Measurements from ENCODE around the gene MRPS33. TPM values are rescaled to one million over a fixed set of nuclear protein-coding genes. Genes with fewer than 3 reads are reported as not detected.

The MRPS33 gene
- total and polyA plus RNA-seq, 2 donors, result 32.7 to 59.1 TPM

Small RNAs within 50 kb of the gene (small RNA-seq; reads per million reads assigned to genes)
- gene RNU4-74P, result not detected

Other genes starting within 250 kb of the MRPS33 start
- gene BRAF, start 90.0 kb downstream of the MRPS33 start, total RNA-seq, result 98.2 TPM
- 8.4 TPM for gene BRAF, start 90.0 kb downstream of the MRPS33 start, polyA plus RNA-seq
- gene TMEM178B, start 59.1 kb upstream of the MRPS33 start, total RNA-seq, result 2.0 TPM
- gene TMEM178B, start 59.1 kb upstream of the MRPS33 start, polyA plus RNA-seq, result 0.57 TPM

Measured in urinary bladder (tissue), 2 donors.